Retinal pigment epithelial cell (primary cell): ENCODE data around the gene MSI2.

Experiments used
- DNase-seq: peaks from one replicate; pipeline ENCODE4 v3.0.0-alpha.2; 2010; ENCODE audit warnings: low read depth
- H3K4me3 ChIP-seq: 2 replicates; pipeline ENCODE4 v1.5.1; 2011; ENCODE audit warnings: mild to moderate bottlenecking, low read length, control low read depth, moderate library complexity
- CTCF ChIP-seq: conservative IDR thresholded peaks from 2 replicates; pipeline ENCODE4 v1.5.1; 2011; ENCODE audit warnings: low read depth, low read length, control low read depth, inconsistent platforms

Gene MSI2

DNA sequence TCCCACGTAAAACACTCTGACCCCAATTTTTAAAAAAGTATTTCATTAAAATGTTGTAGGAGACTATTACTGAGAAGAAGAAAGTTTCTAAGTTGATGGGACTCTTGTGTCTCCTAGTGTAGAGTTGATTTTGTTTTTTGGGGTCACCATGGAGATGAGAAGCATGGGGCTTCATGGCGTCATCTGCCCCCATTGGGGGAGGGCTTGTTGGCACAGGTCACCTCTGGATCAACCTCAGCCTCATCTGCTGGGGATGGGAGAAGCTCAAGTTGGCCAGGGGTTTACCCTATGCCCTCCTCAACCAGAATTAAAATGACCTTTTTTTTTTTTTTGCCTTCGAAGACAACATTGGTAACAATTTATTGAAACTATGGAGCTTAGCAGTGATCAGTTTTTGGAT is 28.3 kb downstream of the MSI2 start:
- no peak for TF ChIP-seq CTCF
- no peak overlapping the region for H3K4me3 ChIP-seq
- DNase-seq = no peak

DNA sequence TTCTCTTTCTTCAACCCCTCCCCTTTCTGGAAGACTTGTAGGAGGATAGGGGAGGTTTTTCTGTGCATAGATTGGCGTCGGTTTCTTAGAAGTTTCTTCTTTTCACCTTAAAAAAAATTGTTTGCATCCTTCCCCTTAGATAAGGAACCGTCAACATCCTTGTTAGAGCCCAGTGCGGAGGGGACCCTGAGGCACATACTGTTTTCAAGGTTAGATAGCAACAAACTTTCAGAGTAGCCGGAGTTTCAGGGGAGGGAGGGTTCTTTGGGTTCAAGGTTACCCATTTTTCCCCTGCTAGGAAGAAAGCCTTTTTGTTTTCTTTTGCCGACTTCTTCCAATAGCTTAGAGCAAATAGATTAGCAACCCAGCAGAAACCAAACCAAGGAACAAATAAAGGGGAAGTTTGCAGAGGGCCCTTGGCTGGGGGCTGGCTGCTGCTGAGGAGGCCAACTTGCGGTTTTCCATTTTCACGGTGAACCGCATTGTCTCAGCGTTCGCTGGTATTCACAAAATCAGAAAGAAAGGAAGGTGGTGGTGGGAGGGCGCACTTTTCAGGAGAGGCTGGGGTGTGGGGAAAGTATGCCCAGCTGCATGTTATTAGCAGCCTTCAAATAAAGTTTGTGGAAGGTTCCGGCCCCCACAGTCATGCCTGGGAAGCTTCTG is 28.8 kb downstream of the MSI2 start:
- H3K4me3 ChIP-seq = no peak overlapping the region
- no peak for TF ChIP-seq CTCF
- no peak for DNase-seq

GRCh38 chr17:57285701-57286100 is 29.4 kb downstream of the MSI2 start:
- no peak overlapping the region for H3K4me3 ChIP-seq
- DNase-seq = no peak
- no peak for TF ChIP-seq CTCF

GRCh38 chr17:57286399-57287105 is 30.2 kb downstream of the MSI2 start:
- H3K4me3 ChIP-seq = no peak overlapping the region
- DNase-seq = no peak
- TF ChIP-seq CTCF = no peak

DNA sequence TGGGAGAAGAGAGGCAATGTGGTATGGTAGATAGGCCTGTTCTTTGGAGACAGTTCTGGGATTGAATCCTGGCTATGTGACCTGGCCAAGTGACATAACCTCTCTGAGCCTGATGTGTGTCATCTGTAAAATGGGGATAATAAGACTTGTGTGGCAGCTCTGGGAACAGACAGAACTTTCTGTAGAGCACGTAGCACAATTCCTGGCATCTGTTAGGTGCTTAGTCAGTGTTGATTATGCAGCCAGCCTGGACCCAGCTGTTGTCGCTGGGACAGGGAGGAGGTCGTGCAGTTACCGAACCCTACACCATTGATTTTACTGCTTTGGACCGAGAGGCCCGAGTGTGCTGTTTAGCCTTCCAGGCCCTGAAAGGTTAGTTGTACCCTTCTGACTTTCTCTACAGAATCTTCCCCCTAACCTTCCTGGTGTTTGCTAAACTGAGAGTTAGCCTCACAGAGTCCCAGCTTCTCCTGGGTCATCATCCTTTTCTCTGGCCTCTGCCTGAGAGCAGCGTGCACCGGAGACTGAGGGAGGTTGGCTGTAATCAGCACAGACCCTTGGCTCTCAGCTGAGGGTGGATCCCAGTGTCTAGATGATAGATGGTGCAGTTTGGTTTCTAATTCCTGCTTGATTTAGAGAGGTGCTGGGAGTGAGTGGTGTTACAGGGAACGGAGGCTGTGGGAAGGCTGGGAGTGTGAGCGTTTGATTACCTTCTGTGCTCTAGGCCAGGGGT is 31.9 kb downstream of the MSI2 start:
- no peak for DNase-seq
- no peak for TF ChIP-seq CTCF
- no peak overlapping the region for H3K4me3 ChIP-seq

- H3K4me3 ChIP-seq = no peak overlapping the region
- DNase-seq = no peak
- TF ChIP-seq CTCF = no peak
Observed at GRCh38 chr17:57288773-57289121, 32.4 kb downstream of the MSI2 start.
